HCT116 (cell line): ENCODE results near the gene C12orf57. TPM values are rescaled to one million over a fixed set of nuclear protein-coding genes. Genes with fewer than 3 reads are reported as not detected.
A peak's percentile ranks its signal among the peaks of the same experiment; 100 is the strongest.

Experiments
- ATAC-seq: fragments of 200-7000 bp; cut with Tn5 transposase; 2 replicates; pipeline ENCODE4 v1.9.1; 2020; ENCODE audit warnings: mild to moderate bottlenecking, moderate library complexity
- BruUV-seq: library from RNA; stranded (reverse); fragments of 400-500 nt; replicated peaks from 2 replicates; lab custom pipeline; 2021; lab: Mats Ljungman, UMichigan
- CTCF ChIA-PET: fragments of 300-600 bp; sonication (Branson Sonifier 250); formaldehyde crosslinking; loops from one replicate; lab custom pipeline; 2021; ENCODE audit warnings: antibody characterized with exemption; lab: Charles Lee
- POLR2A ChIA-PET: fragments of 300-600, 350-600 bp; sonication (Branson Sonifier 250); formaldehyde crosslinking; loops from one replicate; lab custom pipeline; 2021; ENCODE audit warnings: antibody characterized with exemption; lab: Charles Lee
- RAD21 ChIA-PET, 2 experiments: fragments of 300-600 bp; sonication (Branson Sonifier 250); formaldehyde crosslinking; loops; one replicate each; lab custom pipeline; 2023; ENCODE audit warnings: low total read pairs in 2 of 2; ENCODE audit not compliant: uncharacterized antibody in 2 of 2, unreplicated experiment in 2 of 2, low non-redundant PET in 1 of 2; lab: Charles Lee
- DNase-seq: peaks from one replicate; pipeline ENCODE4 v3.0.0-alpha.2; 2010; ENCODE audit warnings: low read depth, low spot score
- H2AFZ ChIP-seq: fragments of 200-600 bp; shearing (Covaris generic), sonication (generic); 2 replicates; pipeline ENCODE4 v1.6.1; 2017; ENCODE audit warnings: low read depth, mixed run types, mixed read lengths, antibody characterized with exemption, low read length; ENCODE audit not compliant: poor library complexity, severe bottlenecking
- H3K27ac ChIP-seq: 2 replicates; pipeline ENCODE4 v1.5.1; 2012; ENCODE audit warnings: low read depth, low read length
- H3K27me3 ChIP-seq: fragments of 200-600 bp; sonication (generic); 2 replicates; pipeline ENCODE4 v1.6.1; 2016; ENCODE audit warnings: mixed run types, low read length, mixed read lengths; ENCODE audit not compliant: insufficient read depth
- H3K36me3 ChIP-seq, 2 experiments: fragments of 200-500 bp in 1 of 2; fragments of 200-600 bp in 1 of 2; sonication (Bioruptor generic) in 1 of 2; sonication (generic) in 1 of 2; 2 replicates each; pipeline versions ENCODE4 v1.5.1 to v1.6.1; 2014 to 2016; ENCODE audit warnings: low read length in 2 of 2, inconsistent platforms in 1 of 2, mixed read lengths in 1 of 2, mixed run types in 1 of 2; ENCODE audit not compliant: insufficient read depth in 2 of 2, control insufficient read depth in 1 of 2
- H3K4me1 ChIP-seq, 2 experiments: fragments of 200-600 bp in 1 of 2; sonication (generic) in 1 of 2; 2 replicates each; pipeline versions ENCODE4 v1.5.1 to v1.6.1; 2012 to 2017; ENCODE audit warnings: low read length in 2 of 2, inconsistent platforms in 1 of 2, mild to moderate bottlenecking in 1 of 2, mixed read lengths in 1 of 2, mixed run types in 1 of 2, moderate library complexity in 1 of 2; ENCODE audit not compliant: insufficient read depth in 2 of 2, control insufficient read depth in 1 of 2
- H3K4me2 ChIP-seq: fragments of 200-600 bp; sonication (generic); 2 replicates; pipeline ENCODE4 v1.6.1; 2017; ENCODE audit warnings: mixed run types, low read length, mixed read lengths
- H3K4me3 ChIP-seq, 2 experiments: fragments of 200-600 bp in 1 of 2; sonication (generic) in 1 of 2; replicated peaks in 1 of 2; 2 replicates each; pipeline ENCODE4 v1.5.1; 2011 to 2016; ENCODE audit warnings: low read length in 2 of 2, control low read depth in 1 of 2, low read depth in 1 of 2, mild to moderate bottlenecking in 1 of 2, mixed read lengths in 1 of 2, mixed run types in 1 of 2
- H3K79me2 ChIP-seq: fragments of 200-600 bp; sonication (generic); 2 replicates; pipeline ENCODE4 v1.6.1; 2017; ENCODE audit warnings: mild to moderate bottlenecking, mixed run types, low read length, moderate library complexity, mixed read lengths; ENCODE audit not compliant: insufficient read depth
- H3K9ac ChIP-seq: fragments of 200-600 bp; sonication (generic); 2 replicates; pipeline ENCODE4 v1.6.1; 2016; ENCODE audit warnings: low read length, mixed read lengths
- H3K9me2 ChIP-seq: fragments of 200-600 bp; sonication (generic), shearing (Covaris generic); 2 replicates; pipeline ENCODE4 v1.6.1; 2017; ENCODE audit warnings: mixed run types, mild to moderate bottlenecking, moderate library complexity; ENCODE audit not compliant: insufficient read depth
- H3K9me3 ChIP-seq, 2 experiments: fragments of 200-500 bp in 1 of 2; fragments of 200-600 bp in 1 of 2; sonication (Bioruptor generic) in 1 of 2; sonication (generic) in 1 of 2; 2 replicates each; pipeline ENCODE4 v1.6.1; 2014 to 2017; ENCODE audit warnings: low read length in 2 of 2, mixed read lengths in 2 of 2, inconsistent platforms in 1 of 2, low read depth in 1 of 2, mild to moderate bottlenecking in 1 of 2, mixed run types in 1 of 2, moderate library complexity in 1 of 2; ENCODE audit not compliant: control insufficient read depth in 1 of 2, insufficient read depth in 1 of 2
- H4K20me1 ChIP-seq: fragments of 200-600 bp; sonication (generic), shearing (Covaris generic); 2 replicates; pipeline ENCODE4 v1.6.1; 2017; ENCODE audit warnings: mixed run types, mild to moderate bottlenecking, moderate library complexity; ENCODE audit not compliant: insufficient read depth
- CTCF ChIP-seq, 3 experiments: fragments of 200-600 bp in 1 of 3; sonication (generic) in 1 of 3; IDR thresholded peaks in 2 of 3; conservative IDR thresholded peaks in 1 of 3; 2 replicates each; pipeline ENCODE4 v1.5.1; 2012 to 2017; ENCODE audit warnings: low read depth in 2 of 3, low read length in 2 of 3, antibody characterized with exemption in 1 of 3, borderline replicate concordance in 1 of 3, control low read depth in 1 of 3, mild to moderate bottlenecking in 1 of 3, mixed read lengths in 1 of 3, mixed run types in 1 of 3, moderate library complexity in 1 of 3; ENCODE audit not compliant: insufficient read depth in 1 of 3
- JUND ChIP-seq: IDR thresholded peaks from 2 replicates; pipeline ENCODE4 v1.6.1; 2012
- POLR2A ChIP-seq: IDR thresholded peaks from 2 replicates; pipeline ENCODE4 v1.7.0; 2011; ENCODE audit warnings: borderline replicate concordance; ENCODE audit not compliant: insufficient read depth, insufficient read length; ENCODE audit errors: extremely low read depth
- SP1 ChIP-seq: IDR thresholded peaks from 2 replicates; pipeline ENCODE4 v1.6.1; 2012; ENCODE audit warnings: low read depth
- ZFX ChIP-seq: fragments of 450-650 bp; IDR thresholded peaks from 2 replicates; pipeline ENCODE4 v1.6.1; 2017
- intact Hi-C: fragments of 100-400 bp; cut with micrococcal nuclease; formaldehyde crosslinking; loops from 2 replicates; pipeline ENCODE4 v1.10.0; 2022
- total RNA-seq: library from RNA; stranded (reverse); gene quantifications from one replicate; pipeline ENCODE4 v1.2.1, GENCODE V29; 2021; ENCODE audit not compliant: unreplicated experiment

C12orf57 gene
- total RNA-seq, 1 experiment from 2014 or later: 202 TPM

- no peaks in the 10 kb centered on the region for H3K9me2 ChIP-seq
- H3K4me2 ChIP-seq: peak overlapping the region; percentile 87
- no peak for TF ChIP-seq JUND
- peak; percentile 82; the same call in 1 of the 2 replicates for TF ChIP-seq ZFX
- TF ChIP-seq POLR2A: peak; percentile 36
- TF ChIP-seq SP1: no peak
- TF ChIP-seq CTCF (IDR thresholded peaks at IDR 0.05 in 2 of 3, conservative IDR thresholded peaks at IDR 0.05 in 1 of 3; ENCODE audit: borderline replicate concordance in 1 of 3, insufficient read depth in 1 of 3, low read depth in 2 of 3, low read length in 2 of 3): 0 out of 6 replicates have a peak, but pooled peaks of 1 of the 3 experiments have one; percentile 10
- H4K20me1 ChIP-seq: peaks cover 8% of the 10 kb centered on the region; the same call in 1 of the 2 replicates
- peaks cover 6 to 20% of the 10 kb centered on the region in 2 experiments; a peak in 2 of 4 replicates for H3K36me3 ChIP-seq
- ChIA-PET CTCF (interaction anchor here (0.9 to 6.0 kb wide), 6 partner anchors 17 to 146 kb away, joined by 3 to 101 read pairs (median 7); partner anchors contain the start of genes C12orf57, RNU7-1 and SPSB2), RAD21 (interaction anchor here (0.5 to 4.0 kb wide), 6 partner anchors 15 to 154 kb away, joined by 3 to 22 read pairs (median 4); partner anchors contain the start of genes C12orf57 (in 1 of the 2) and RNU7-1 (in 1 of the 2)), POLR2A (interaction anchor here (0.9 to 9.9 kb wide), 14 partner anchors 7 to 196 kb away, joined by 3 to 269 read pairs (median 4); partner anchors contain the start of genes ATN1, C12orf57, C1RL and PHB2)
- DNase-seq: no peak
- ATAC-seq: peak; percentile 45
- no peaks in the 10 kb centered on the region for H3K9me3 ChIP-seq
- H3K27ac ChIP-seq: peak overlapping the region; percentile 97
- H3K79me2 ChIP-seq: peaks cover 43% of the 10 kb centered on the region
- peak overlapping the region; percentile 100 for H3K9ac ChIP-seq
- no peaks in the 10 kb centered on the region for H3K27me3 ChIP-seq
- H3K4me1 ChIP-seq: peaks cover 28 to 60% of the 10 kb centered on the region in 2 experiments
- BruUV-seq: no TSS peak
- no peak overlapping the region for H2AFZ ChIP-seq
- intact Hi-C loops: loop anchor here (5.0 kb wide), 1 partner anchor 210 kb away; the partner anchor contains the start of gene MLF2
- H3K4me3 ChIP-seq: peak overlapping the region; percentile 96 to 99
These were observed 18.6 kb downstream of the C12orf57 start for GRCh38 chr12:6962285-6963015.
